AG04450 (cell line): ENCODE results near the gene ACE2. TPM values are rescaled to one million over a fixed set of nuclear protein-coding genes. Genes with fewer than 3 reads are reported as not detected.
"Not testable (repeated sequence)": the region's sequence is repeated elsewhere in the genome, so short reads cannot be mapped to it uniquely, and the experiment has no call there.

Experiments
- CTCF ChIA-PET: fragments of 300-600, 350-600 bp; formaldehyde crosslinking; extraction: SDS; loops from one replicate; lab custom pipeline; 2022; ENCODE audit warnings: antibody characterized with exemption, inconsistent platforms; lab: Charles Lee
- POLR2A ChIA-PET: fragments of 350-600 bp; formaldehyde crosslinking; extraction: SDS; loops from one replicate; lab custom pipeline; 2021; ENCODE audit warnings: antibody characterized with exemption, inconsistent platforms; lab: Yijun Ruan, JAX
- DNase-seq: peaks from one replicate; pipeline ENCODE4 v3.0.0-alpha.2; 2011; ENCODE audit warnings: low read depth, low spot score
- H3K27ac ChIP-seq: one replicate; pipeline ENCODE4 v1.5.1; 2012; ENCODE audit warnings: low read depth, low read length, control low read depth
- H3K27me3 ChIP-seq: one replicate; pipeline ENCODE4 v1.6.0; 2012; ENCODE audit warnings: low read length; ENCODE audit not compliant: control insufficient read depth, insufficient read depth
- H3K4me3 ChIP-seq: 2 replicates; pipeline ENCODE4 v1.5.1; 2011; ENCODE audit warnings: mild to moderate bottlenecking, low read depth, low read length, control low read depth
- H3K9me3 ChIP-seq: 2 replicates; pipeline ENCODE4 v1.5.1; 2012; ENCODE audit warnings: low read length; ENCODE audit not compliant: control insufficient read depth, insufficient read depth
- CTCF ChIP-seq: IDR thresholded peaks from 2 replicates; pipeline ENCODE4 v1.5.1; 2011; ENCODE audit warnings: low read depth, low read length, control low read depth, inconsistent platforms
- polyA minus RNA-seq: library from RNA; depleted of rRNA, polyadenylated mRNA; stranded (reverse); fragments of >200 nt; gene quantifications from 2 replicates; pipeline ENCODE4 v1.2.3, GENCODE V29; 2011; rRNA and poly(A)+ RNA removed
- polyA plus RNA-seq: library from polyadenylated mRNA; depleted of rRNA; stranded (reverse); fragments of >200 nt; gene quantifications from 2 replicates; pipeline ENCODE4 v1.2.3, GENCODE V29; 2011; rRNA removed

The ACE2 gene
- polyA plus RNA-seq (0.02 TPM in 1 of 2 replicates, not detected in the other), polyA minus RNA-seq (not detected in 2 replicates)

GRCh38 chrX:15600745-15601144 is at the start of gene ACE2:
Gene ACE2 (minus strand): TSS chrX:15600960. CDS start chrX:15600911, 49 bp downstream.
- no peak for TF ChIP-seq CTCF
- no peak within 1 kb of the TSS for H3K27ac ChIP-seq
- CTCF ChIA-PET, result no interaction called here
- no peak for DNase-seq
- no peak within 1 kb of the TSS for H3K4me3 ChIP-seq
- POLR2A ChIA-PET, result no interaction called here
- no peaks in the 10 kb centered on the region for H3K9me3 ChIP-seq
- no peaks in the 10 kb centered on the region for H3K27me3 ChIP-seq

DNA sequence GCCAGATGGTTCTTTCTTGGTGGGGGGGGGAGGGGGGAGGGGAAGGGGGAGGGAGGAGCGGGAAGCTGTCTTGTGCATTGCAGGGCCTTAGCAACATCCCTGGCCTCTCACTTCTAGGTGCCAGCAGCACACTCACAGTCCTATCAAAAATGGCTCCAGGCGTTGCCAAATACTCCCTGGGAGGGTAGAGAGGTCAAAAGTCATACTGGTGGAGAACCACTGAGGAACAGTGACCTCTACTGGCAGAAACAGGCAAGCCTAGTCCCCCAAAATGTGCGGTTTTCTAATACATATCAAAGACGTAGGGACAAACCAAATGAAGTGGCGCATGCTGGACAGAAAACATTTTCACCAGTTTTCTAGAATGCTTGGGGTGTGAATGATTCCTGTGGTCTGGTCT is 46.8 kb upstream of the ACE2 start:
- POLR2A ChIA-PET, CTCF ChIA-PET: not testable (repeated sequence)

GRCh38 chrX:15646543-15646942 is 45.8 kb upstream of the ACE2 start:
- Histone ChIP-seq H3K4me3 (no peak overlapping the region), H3K9me3 (no peaks in the 10 kb centered on the region), H3K27me3 (no peaks in the 10 kb centered on the region), H3K27ac (no peak overlapping the region)
- CTCF ChIA-PET, result no interaction called here
- POLR2A ChIA-PET, result no interaction called here
- DNase-seq, result no peak
- TF ChIP-seq CTCF, result no peak

More for the DNA sequence above, 46.8 kb upstream of the ACE2 start:
- not testable (repeated sequence) for H3K4me3 ChIP-seq, DNase-seq, H3K9me3 ChIP-seq, H3K27me3 ChIP-seq, H3K27ac ChIP-seq

- CTCF ChIA-PET, result no interaction called here
- H3K4me3 ChIP-seq, result no peak overlapping the region
- no peak for TF ChIP-seq CTCF
- H3K9me3 ChIP-seq, result no peaks in the 10 kb centered on the region
- DNase-seq, result no peak
- POLR2A ChIA-PET, result no interaction called here
- no peaks in the 10 kb centered on the region for H3K27me3 ChIP-seq
- H3K27ac ChIP-seq, result no peak overlapping the region
These were observed 45.3 kb upstream of the ACE2 start for GRCh38 chrX:15646031-15646430.

GRCh38 chrX:15645266-15645665 is 44.5 kb upstream of the ACE2 start:
- no peak for TF ChIP-seq CTCF
- CTCF ChIA-PET, result no interaction called here
- DNase-seq, result no peak
- no peaks in the 10 kb centered on the region for H3K27me3 ChIP-seq
- POLR2A ChIA-PET, result no interaction called here
- H3K9me3 ChIP-seq, result no peaks in the 10 kb centered on the region
- H3K4me3 ChIP-seq, result no peak overlapping the region
- no peak overlapping the region for H3K27ac ChIP-seq

DNA sequence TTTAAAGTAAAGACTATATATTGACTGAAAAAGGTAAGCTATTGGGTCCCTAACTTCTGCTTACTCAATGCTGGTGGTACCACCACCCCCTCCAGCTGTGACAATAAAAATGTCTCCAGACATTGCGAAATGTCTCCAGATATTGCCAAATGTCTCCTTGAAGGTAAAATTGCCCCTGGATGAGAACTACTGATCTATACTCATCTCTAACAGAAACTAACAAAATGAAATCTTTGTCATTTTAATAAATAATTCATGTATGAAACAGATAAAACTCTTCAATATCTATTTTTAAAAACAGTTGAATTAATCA is 43.8 kb upstream of the ACE2 start:
- H3K27ac ChIP-seq, result no peak overlapping the region
- H3K27me3 ChIP-seq, result no peaks in the 10 kb centered on the region
- no peak overlapping the region for H3K4me3 ChIP-seq
- ChIA-PET POLR2A (no interaction called here), CTCF (no interaction called here)
- no peak for TF ChIP-seq CTCF
- DNase-seq, result no peak
- no peaks in the 10 kb centered on the region for H3K9me3 ChIP-seq
